ENCODE data around the gene PLSCR2.

GRCh38 chr3:146414010-146414409 lies 55.4 kb downstream of the PLSCR2 start:
- TF ChIP-seq EZH2phosphoT487 (IDR thresholded peaks at IDR 0.05; ENCODE audit: insufficient read depth, low read depth) (no peak), EZH2 (IDR thresholded peaks at IDR 0.05; ENCODE audit: insufficient read depth, poor library complexity, severe bottlenecking) (no peak)
